ENCODE data around the gene TTLL11.

Gene TTLL11

DNA sequence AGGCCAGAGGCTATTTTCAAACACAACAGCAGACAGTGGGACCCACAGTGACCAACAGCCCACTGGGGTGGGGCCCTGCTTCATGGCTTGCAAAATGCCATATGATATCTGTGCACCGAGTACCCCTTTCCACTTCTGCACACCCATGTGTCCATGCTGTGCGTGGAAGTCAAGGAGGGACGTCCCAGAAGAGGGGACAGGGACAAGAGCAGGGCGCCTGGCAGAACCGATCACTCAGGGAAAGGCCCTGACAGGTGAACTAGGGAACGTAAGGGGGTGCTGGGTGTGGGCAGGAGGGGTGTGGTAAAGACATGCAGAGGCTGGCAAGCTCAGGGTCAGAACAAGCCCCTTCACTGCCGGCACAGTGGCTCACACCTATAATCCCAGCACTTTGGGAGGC, 7.6 kb upstream of the TTLL11 start:
- no peaks in the 10 kb centered on the region for H3K36me3 ChIP-seq (ENCODE audit: control insufficient read depth, insufficient read depth, low read length)
- H3K4me2 ChIP-seq (ENCODE audit: low read length), result no peak overlapping the region
- no peak overlapping the region for H2AFZ ChIP-seq
- H3K9ac ChIP-seq, result no peak overlapping the region
- H3K4me3 ChIP-seq (ENCODE audit: low read depth, low read length), result no peak overlapping the region
- H3K9me3 ChIP-seq (ENCODE audit: control insufficient read depth, low read length), result no peaks in the 10 kb centered on the region
- H3K27me3 ChIP-seq (ENCODE audit: control insufficient read depth, insufficient read depth, low read length), result no peaks in the 10 kb centered on the region
- TF ChIP-seq, protein P1, sequence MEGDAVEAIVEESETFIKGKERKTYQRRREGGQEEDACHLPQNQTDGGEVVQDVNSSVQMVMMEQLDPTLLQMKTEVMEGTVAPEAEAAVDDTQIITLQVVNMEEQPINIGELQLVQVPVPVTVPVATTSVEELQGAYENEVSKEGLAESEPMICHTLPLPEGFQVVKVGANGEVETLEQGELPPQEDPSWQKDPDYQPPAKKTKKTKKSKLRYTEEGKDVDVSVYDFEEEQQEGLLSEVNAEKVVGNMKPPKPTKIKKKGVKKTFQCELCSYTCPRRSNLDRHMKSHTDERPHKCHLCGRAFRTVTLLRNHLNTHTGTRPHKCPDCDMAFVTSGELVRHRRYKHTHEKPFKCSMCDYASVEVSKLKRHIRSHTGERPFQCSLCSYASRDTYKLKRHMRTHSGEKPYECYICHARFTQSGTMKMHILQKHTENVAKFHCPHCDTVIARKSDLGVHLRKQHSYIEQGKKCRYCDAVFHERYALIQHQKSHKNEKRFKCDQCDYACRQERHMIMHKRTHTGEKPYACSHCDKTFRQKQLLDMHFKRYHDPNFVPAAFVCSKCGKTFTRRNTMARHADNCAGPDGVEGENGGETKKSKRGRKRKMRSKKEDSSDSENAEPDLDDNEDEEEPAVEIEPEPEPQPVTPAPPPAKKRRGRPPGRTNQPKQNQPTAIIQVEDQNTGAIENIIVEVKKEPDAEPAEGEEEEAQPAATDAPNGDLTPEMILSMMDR (IDR thresholded peaks at IDR 0.05), result no peak
- no peak overlapping the region for H3K27ac ChIP-seq
- H3K4me1 ChIP-seq, result no peaks in the 10 kb centered on the region
- H3K79me2 ChIP-seq, result no peaks in the 10 kb centered on the region

DNA sequence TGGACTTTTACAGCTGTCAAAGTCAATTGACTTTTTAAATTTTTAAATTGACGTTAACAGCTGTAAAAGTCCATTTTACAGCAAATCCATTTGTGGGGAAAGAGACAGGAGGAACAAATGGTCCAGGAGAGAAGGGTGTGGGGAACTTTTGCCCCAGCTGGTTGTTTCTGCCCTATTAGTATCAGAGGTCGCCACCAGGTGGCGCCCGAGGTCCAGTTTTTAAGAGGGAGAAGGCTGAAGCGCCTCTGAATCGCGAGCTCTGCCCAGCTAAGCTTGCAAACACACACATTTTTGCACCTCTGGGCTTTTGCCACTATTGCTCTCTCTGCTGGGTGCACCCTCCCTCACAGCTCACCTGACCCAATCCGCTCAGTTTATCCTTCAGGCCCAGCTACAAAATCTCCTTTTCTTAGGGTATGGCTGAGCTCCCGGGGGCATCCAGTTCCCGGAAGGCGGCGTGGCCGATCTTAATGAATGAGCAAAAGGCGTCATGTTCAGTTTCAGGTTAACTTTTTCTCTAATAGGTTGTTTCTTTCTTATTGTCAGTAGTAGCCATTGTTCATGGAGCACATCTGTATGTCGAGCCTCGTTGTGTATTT, 6.3 kb upstream of the TTLL11 start:
- Histone ChIP-seq H3K9ac (no peak overlapping the region), H3K9me3 (ENCODE audit: control insufficient read depth, low read length) (no peaks in the 10 kb centered on the region), H3K27me3 (ENCODE audit: control insufficient read depth, insufficient read depth, low read length) (no peaks in the 10 kb centered on the region), H3K4me1 (no peaks in the 10 kb centered on the region), H3K36me3 (ENCODE audit: control insufficient read depth, insufficient read depth, low read length) (no peaks in the 10 kb centered on the region), H2AFZ (no peak overlapping the region), H3K79me2 (no peaks in the 10 kb centered on the region), H3K27ac (no peak overlapping the region), H3K4me2 (ENCODE audit: low read length) (no peak overlapping the region), H3K4me3 (ENCODE audit: low read depth, low read length) (no peak overlapping the region)
- TF ChIP-seq, protein P1 (IDR thresholded peaks at IDR 0.05), result peak; percentile 57

DNA sequence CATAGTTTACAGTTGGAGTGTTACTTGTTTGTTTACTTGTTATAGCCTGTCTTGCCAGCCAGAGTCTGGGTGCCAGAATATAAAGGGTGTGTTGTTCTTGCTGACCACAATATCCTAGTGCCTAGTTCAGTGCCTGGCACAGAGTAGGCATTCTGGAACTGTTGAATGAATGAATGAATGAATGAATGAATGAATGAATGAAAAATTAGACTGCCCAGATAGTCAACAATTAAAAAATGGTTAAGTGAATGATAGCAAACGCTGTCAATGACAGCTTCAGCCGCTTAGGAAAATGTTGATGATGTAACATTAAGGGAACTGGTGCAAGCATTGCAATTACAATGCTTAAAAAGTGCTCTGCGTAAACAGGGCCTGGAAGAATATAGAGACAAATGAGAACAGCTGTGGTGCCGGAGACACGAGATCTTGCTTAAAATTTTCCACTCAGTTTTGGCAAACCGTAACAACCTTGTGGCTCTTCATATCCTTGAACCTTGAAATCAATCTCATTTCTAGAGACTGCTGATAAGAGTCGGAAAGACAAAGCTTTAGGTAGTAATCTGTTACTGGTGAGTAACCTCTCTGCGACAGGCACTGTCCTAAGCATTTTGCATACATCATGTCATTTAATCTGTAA, 4.7 kb upstream of the TTLL11 start:
- H3K9ac ChIP-seq, result no peak overlapping the region

DNA sequence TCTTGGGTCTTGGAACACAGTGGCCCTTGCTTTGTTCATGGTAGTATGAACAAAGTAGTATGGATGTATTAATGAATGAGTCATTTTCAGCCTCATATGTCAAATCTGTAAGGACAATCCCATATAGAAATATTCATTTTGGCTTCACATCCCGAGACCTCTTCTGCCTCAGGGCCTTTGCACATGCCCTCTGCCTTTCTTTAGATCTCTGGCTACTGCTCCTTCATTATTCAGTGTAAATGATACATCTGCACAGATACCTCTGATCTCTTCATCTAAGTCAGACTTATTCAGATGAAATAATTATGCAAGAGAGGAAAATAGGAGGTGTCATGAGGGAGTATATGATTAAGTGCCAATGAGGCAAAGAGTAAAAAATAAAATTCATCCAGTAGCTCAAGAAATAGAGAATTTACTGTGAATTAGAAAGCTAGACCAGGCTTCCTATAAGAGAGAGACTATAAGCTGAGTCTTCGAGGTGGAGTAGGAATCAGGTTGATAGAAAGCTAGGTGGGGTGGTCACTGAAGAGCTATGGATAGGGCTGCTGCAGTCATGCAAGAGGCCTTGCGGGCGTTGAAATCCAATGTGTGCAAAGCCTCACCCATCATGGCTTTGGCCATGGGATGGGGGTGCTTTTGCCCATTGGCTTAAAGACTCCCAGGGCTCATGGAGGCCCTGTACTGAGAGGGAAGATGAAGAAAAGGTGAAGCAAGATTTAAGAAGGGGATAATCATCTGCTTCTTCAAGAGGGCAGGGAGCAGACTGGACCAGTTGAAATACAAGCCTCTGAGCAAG, 3.7 kb upstream of the TTLL11 start:
- Histone ChIP-seq H3K79me2 (peaks cover 8% of the 10 kb centered on the region), H3K4me3 (ENCODE audit: low read depth, low read length) (no peak overlapping the region), H3K4me2 (ENCODE audit: low read length) (no peak overlapping the region), H3K4me1 (peaks cover under 1% of the 10 kb centered on the region), H3K9ac (no peak overlapping the region), H3K9me3 (ENCODE audit: control insufficient read depth, low read length) (no peaks in the 10 kb centered on the region), H2AFZ (no peak overlapping the region), H3K27ac (no peak overlapping the region), H3K27me3 (ENCODE audit: control insufficient read depth, insufficient read depth, low read length) (no peaks in the 10 kb centered on the region), H3K36me3 (ENCODE audit: control insufficient read depth, insufficient read depth, low read length) (no peaks in the 10 kb centered on the region)
- TF ChIP-seq, protein P1 (IDR thresholded peaks at IDR 0.05), result no peak

More for the DNA sequence above, 4.7 kb upstream of the TTLL11 start:
- H3K9me3 ChIP-seq (ENCODE audit: control insufficient read depth, low read length), result no peaks in the 10 kb centered on the region
- H3K79me2 ChIP-seq, result no peaks in the 10 kb centered on the region
- no peak overlapping the region for H3K27ac ChIP-seq
- H3K4me1 ChIP-seq, result no peaks in the 10 kb centered on the region
- no peaks in the 10 kb centered on the region for H3K36me3 ChIP-seq (ENCODE audit: control insufficient read depth, insufficient read depth, low read length)
- H3K4me3 ChIP-seq (ENCODE audit: low read depth, low read length), result no peak overlapping the region
- TF ChIP-seq, protein P1 (IDR thresholded peaks at IDR 0.05), result no peak
- H2AFZ ChIP-seq, result no peak overlapping the region
- no peak overlapping the region for H3K4me2 ChIP-seq (ENCODE audit: low read length)
- no peaks in the 10 kb centered on the region for H3K27me3 ChIP-seq (ENCODE audit: control insufficient read depth, insufficient read depth, low read length)
